Activated effector memory CD4-positive, alpha-beta T cell treated with anti-CD3 and anti-CD28 coated beads, Interleukin-2, amount 50 U/mL, for 16 hours (primary cell): ENCODE measurements around the gene SLC49A3.
"Not testable (repeated sequence)": the region's sequence is repeated elsewhere in the genome, so short reads cannot be mapped to it uniquely, and the experiment has no call there.

ENCODE experiments used
- DNase-seq: peaks from one replicate; pipeline ENCODE4 v3.0.0-alpha.2; 2020

The SLC49A3 gene

DNA sequence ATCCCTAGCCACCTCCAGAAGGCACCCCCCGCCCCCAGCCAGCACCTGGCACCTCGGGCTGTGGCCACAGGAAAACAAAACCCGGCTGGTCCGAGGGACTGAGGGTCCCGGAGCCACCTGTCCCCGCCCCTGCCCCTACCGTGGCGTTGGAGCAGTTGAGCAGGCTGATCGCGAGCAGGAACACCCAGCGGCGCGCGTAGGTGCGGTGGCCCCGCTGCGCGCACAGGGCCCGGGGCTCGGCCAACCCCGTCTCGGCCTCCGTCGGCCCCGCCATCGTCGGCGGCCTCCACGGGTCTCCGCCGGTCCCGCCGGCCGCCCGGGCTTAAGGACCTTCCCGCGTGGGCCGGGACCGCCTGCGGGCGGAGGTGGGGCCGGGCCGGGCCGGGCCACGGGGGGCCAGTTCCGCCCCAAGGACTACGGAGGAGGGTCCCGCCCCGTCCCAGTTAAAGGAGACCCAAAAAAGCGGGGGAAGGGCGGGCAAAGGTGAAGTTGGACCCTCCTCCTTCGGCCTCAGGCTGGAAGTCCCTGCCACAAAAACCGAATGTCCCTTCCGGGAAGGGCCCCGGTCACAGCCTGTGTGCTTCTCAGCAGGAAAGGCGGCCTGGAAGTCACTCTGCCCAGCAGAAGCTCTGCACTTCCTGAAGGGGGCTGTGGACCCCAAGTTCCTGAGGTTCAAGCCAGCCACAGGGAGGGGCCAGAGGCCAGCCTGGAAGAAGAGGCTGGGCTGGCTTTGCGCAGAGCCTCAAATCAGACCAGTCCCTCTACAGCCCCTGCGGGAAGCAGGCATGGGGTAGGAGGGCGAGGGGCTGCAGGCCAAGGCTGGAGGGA is at the start of gene SLC49A3:
SLC49A3 (minus strand) TSS at position 298 of the 828 bp plus-strand sequence; CDS start at position 274, 24 bp downstream.
- no peak for DNase-seq

- not testable (repeated sequence) for DNase-seq
Measured at GRCh38 chr4:736561-736960, 47.6 kb upstream of the SLC49A3 start.

DNA sequence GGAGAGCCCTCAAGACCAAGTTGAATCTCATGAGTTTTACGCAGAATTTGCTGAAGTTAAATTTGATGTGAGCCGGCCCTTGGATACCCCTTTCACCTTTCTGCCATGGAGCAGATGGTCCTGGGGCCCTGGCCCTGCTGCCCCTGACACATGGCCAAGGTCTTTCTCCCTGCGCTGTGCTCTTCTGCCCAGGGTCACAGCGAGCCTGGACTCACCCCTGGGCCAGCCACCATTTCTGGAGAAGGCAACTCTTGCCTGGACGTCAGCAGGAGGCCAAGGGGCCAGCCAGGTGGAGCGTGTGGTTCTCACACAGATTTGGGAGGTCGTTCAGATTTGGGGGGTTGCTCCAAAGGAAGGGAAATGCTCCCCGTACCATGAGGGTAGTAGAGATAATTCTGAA is 46.6 kb upstream of the SLC49A3 start:
- no peak for DNase-seq

DNA sequence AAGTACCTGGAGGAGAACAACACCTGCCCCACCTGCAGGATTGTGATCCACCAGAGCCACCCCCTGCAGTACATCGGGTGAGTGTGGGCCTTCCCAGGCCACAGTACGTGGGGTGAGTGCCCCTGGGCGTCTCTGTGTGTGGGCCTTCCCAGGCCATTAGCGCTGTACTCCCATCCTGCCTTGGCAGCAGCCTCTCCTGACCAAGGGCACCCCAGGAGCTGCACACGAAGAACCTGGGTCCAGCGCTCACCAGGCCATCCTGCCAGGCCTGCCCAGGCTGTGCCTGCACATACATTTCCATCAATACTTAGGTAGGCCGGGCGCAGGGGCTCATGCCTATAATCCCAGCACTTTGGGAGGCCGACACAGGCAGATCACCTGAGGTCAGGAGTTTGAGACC is 46.0 kb upstream of the SLC49A3 start:
- no peak for DNase-seq

DNA sequence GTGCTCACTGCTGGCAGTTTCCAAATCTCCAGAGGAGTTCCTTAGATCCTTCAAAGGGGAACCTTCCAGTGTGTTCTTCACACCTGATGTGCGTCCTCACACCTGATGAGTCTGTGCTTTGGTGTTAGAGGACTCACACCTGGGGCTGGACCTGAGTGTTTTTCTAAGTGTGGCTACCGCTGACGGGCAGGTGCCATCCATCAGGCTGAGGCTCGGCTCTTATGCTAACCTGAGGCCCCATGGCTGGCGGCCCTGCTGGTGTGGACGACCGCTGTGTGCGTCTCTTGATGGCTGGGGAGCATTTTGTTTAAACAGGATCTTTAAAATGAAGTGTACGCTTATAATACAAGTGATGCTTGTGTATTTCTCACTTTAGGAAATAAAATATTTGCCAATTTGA is 45.1 kb upstream of the SLC49A3 start:
- no peak for DNase-seq

GRCh38 chr4:733631-733980 is 44.7 kb upstream of the SLC49A3 start:
- DNase-seq = no peak

DNA sequence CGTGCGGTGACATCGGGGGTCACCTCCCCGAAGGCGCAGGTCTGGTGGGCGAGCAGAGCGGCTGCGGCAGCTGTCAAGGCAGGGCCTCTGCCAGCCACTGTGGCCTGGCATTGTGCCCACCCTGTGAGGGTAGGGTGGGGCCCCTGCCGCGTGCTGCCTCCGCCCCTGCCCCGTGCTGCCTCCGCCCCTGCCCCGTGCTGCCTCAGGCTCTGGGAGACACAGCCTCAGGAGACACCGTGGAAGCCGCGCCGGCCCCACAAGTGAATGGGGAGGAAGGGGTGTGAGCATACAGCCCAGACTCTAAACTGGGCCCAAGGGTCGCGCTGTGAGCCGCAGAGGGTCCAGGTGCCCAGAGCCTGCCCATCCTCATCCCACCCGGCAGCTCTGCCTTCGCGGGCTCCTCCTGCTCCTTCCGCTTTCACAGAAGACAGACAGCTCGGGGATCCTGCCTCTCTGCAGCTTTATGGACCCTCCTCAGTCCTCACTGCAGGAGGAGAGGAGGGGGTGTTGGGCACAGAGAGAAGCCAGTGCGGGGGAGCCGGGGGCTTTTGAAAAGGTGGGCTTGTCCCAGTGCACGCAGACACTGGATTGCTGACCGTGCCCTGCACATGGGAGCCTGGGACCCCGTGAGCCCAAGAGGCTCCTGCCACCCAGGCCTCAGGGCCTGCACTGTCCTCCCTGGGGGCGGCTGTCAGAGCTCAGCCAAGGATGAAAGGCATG is 44.1 kb upstream of the SLC49A3 start:
- DNase-seq = no peak

GRCh38 chr4:732486-732885 is 43.5 kb upstream of the SLC49A3 start:
- no peak for DNase-seq

GRCh38 chr4:731954-732353 is 43.0 kb upstream of the SLC49A3 start:
- not testable (repeated sequence) for DNase-seq

DNA sequence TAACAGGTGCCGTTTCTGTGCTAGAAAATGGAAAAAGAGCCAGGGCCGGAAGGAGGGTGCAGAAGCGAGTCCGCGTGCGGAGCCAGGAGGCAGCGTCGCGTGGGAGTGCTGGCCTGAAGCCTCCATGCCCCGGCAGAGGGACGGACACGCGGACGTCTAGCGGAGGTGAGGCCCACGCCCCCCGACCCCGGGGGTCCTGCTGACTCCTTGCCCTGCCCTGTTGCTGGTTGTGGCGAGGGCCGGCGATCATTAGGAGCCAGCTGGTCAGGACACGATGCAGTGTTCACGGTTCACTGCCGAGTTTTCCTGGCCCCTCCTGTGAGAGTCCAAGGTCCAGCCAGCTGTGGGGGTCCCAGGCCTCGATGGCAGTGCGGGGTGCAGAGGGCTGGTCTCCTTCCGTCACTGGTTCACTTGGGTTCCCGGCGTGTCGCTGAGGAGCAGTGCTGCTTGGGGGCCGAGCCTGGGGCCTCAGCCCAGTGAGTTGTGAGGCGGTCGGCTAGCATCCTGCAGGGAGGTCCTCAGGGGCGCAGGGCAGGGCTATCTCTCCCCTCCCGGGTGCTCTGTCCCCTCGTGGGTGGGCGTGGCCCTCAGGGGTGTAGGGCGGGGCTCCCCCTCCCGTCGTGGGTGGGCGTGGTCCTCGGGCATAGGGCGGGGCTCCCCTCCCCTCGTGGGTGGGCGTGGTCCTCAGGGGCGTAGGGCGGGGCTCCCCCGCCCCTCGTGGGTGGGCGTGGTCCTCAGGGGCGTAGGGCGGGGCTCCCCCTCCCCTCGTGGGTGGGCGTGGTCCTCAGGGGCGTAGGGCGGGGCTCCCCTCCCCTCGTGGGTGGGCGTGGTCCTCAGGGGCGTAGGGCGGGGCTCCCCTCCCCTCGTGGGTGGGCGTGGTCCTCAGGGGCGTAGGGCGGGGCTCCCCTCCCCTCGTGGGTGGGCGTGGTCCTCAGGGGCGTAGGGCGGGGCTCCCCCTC is 42.3 kb upstream of the SLC49A3 start:
- not testable (repeated sequence) for DNase-seq

- DNase-seq = no peak
Measured at GRCh38 chr4:730511-730910, 41.6 kb upstream of the SLC49A3 start.

GRCh38 chr4:729336-730315 is 40.7 kb upstream of the SLC49A3 start:
- no peak for DNase-seq

GRCh38 chr4:727576-727975 is 38.6 kb upstream of the SLC49A3 start:
- DNase-seq = no peak

DNA sequence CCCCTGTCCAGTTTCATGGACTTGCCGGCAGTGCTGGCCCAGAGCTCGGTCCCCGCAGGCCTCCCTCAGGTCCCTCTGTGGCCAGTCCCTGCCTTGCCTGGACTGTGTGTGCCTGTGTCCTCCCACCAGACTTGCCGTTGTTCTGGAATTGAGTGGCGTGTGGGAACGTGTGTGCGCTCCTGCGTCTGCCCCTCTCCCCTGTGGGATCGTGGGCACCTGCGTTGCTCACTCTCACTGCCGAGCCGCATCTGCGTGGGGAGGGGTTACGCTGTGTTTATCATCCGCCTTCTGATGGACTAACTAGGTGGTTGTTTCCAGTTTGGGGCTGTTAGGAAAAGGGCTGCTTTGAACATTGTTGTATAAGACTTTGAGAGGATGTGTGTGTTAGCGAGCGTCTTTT is 37.9 kb upstream of the SLC49A3 start:
- DNase-seq = no peak

- no peak for DNase-seq
Measured at GRCh38 chr4:726235-726787, 37.4 kb upstream of the SLC49A3 start.

DNA sequence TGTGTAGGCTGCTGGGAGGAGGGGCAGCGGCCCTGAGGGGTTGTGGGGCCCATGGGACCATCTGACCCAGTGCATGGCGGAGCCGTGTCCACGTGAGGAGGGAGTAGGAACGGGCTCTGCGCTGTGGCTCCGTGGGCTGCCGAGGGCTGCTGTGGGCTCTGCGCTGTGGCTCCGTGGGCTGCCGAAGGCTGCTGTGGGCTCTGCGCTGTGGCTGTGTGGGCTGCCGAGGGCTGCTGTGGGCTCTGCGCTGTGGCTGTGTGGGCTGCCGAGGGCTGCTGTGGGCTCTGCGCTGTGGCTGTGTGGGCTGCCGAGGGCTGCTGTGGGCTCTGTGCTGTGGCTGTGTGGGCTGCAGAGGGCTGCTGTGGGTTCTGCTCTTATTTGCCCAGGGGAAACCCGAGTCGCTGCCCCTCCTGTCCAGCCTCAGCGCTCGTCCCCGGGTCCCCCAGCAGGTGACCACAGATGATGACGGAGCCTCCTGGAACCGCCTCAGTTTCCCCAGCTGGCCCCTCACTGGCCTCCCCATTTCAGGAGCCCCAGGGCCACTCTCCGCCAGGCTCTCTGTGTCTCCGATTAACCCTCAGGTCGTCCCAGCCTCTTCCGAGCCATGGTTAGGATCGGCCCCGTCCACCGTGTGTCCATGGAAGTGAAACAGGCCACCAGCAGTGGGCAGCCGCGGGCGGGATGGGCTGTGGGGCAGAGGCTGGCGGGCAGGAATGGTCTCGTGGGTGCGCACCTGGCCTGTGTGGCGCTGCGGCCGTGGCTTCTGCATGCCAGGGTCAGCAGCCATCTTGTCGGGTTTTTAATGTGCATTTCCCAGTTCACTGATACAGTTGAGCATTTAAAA is 36.7 kb upstream of the SLC49A3 start:
- no peak for DNase-seq

GRCh38 chr4:723751-724530 is 35.0 kb upstream of the SLC49A3 start:
- DNase-seq = no peak

GRCh38 chr4:722851-723360 is 34.0 kb upstream of the SLC49A3 start:
- no peak for DNase-seq

- no peak for DNase-seq
Measured at GRCh38 chr4:722169-722725, 33.3 kb upstream of the SLC49A3 start.
